ENCODE results near the gene LIPC.

LIPC gene

DNA sequence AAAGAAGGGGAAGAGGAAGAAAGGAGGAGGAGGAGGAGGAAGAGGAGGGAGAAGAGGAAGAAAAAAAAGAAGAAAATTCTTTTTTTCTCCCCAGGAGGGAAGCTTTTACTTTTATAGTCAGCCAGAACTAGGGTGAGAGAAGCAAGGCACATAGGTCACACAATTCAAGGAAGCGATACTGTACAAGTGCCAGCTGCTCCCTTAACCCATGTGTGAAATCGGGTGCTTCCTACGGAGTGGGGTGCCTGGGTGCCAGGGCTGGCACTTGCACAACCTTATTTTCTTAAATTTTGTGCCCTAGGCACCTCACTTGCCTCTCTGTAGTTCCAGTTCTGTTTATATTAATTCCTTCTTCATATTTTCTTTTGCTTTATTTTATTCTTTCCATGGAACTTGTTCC, 150.4 kb downstream of the LIPC start:
- no peak overlapping the region for H2AFZ ChIP-seq (ENCODE audit: low read length)
- DNase-seq = no peak
- H4K20me1 ChIP-seq (ENCODE audit: insufficient read depth, low read length) = no peaks in the 10 kb centered on the region

GRCh38 chr15:58583171-58583908, 151.5 kb downstream of the LIPC start:
- DNase-seq = no peak
- Histone ChIP-seq H3K4me2 (ENCODE audit: low read depth, low read length) (no peak overlapping the region), H3K4me1 (ENCODE audit: low read length) (peaks cover 12% of the 10 kb centered on the region), H3K79me2 (ENCODE audit: low read length) (no peaks in the 10 kb centered on the region), H3K9me3 (replicated peaks; ENCODE audit: insufficient read depth, low read length) (no peaks in the 10 kb centered on the region), H3K9me2 (replicated peaks; ENCODE audit: insufficient read depth, low read length) (no peaks in the 10 kb centered on the region), H3K36me3 (replicated peaks; ENCODE audit: insufficient read depth, low read length) (no peaks in the 10 kb centered on the region), H3K27ac (ENCODE audit: low read length) (no peak overlapping the region), H2AFZ (ENCODE audit: low read length) (no peak overlapping the region), H3K9ac (ENCODE audit: low read length) (no peak overlapping the region), H3F3A (ENCODE audit: insufficient read depth, low read length) (peaks cover 5% of the 10 kb centered on the region), H4K20me1 (ENCODE audit: insufficient read depth, low read length) (no peaks in the 10 kb centered on the region), H3K4me3 (ENCODE audit: low read length) (no peak overlapping the region), H3K27me3 (replicated peaks; ENCODE audit: insufficient read depth, low read length) (no peaks in the 10 kb centered on the region)
- TF ChIP-seq CTCF (IDR thresholded peaks at IDR 0.05; ENCODE audit: low read length) = no peak
- TF ChIP-seq EZH2phosphoT487 (IDR thresholded peaks at IDR 0.05; ENCODE audit: low read length) = no peak
- no peak for TF ChIP-seq EZH2 (optimal IDR thresholded peaks at IDR 0.05; ENCODE audit: low read depth, low read length)

More for the DNA sequence above, 150.4 kb downstream of the LIPC start:
- H3K4me2 ChIP-seq (ENCODE audit: low read depth, low read length) = no peak overlapping the region
- no peak overlapping the region for H3K27ac ChIP-seq (ENCODE audit: low read length)
- H3K36me3 ChIP-seq (replicated peaks; ENCODE audit: insufficient read depth, low read length) = no peaks in the 10 kb centered on the region
- TF ChIP-seq EZH2phosphoT487 (IDR thresholded peaks at IDR 0.05; ENCODE audit: low read length) (no peak), EZH2 (optimal IDR thresholded peaks at IDR 0.05; ENCODE audit: low read depth, low read length) (no peak), CTCF (IDR thresholded peaks at IDR 0.05; ENCODE audit: low read length) (no peak)
- no peak overlapping the region for H3K9ac ChIP-seq (ENCODE audit: low read length)
- no peak overlapping the region for H3K4me3 ChIP-seq (ENCODE audit: low read length)
- H3K4me1 ChIP-seq (ENCODE audit: low read length) = peaks cover 12% of the 10 kb centered on the region
- H3K9me3 ChIP-seq (replicated peaks; ENCODE audit: insufficient read depth, low read length) = no peaks in the 10 kb centered on the region
- no peaks in the 10 kb centered on the region for H3K79me2 ChIP-seq (ENCODE audit: low read length)
- peaks cover 5% of the 10 kb centered on the region for H3F3A ChIP-seq (ENCODE audit: insufficient read depth, low read length)
- H3K27me3 ChIP-seq (replicated peaks; ENCODE audit: insufficient read depth, low read length) = no peaks in the 10 kb centered on the region
- H3K9me2 ChIP-seq (replicated peaks; ENCODE audit: insufficient read depth, low read length) = no peaks in the 10 kb centered on the region

DNA sequence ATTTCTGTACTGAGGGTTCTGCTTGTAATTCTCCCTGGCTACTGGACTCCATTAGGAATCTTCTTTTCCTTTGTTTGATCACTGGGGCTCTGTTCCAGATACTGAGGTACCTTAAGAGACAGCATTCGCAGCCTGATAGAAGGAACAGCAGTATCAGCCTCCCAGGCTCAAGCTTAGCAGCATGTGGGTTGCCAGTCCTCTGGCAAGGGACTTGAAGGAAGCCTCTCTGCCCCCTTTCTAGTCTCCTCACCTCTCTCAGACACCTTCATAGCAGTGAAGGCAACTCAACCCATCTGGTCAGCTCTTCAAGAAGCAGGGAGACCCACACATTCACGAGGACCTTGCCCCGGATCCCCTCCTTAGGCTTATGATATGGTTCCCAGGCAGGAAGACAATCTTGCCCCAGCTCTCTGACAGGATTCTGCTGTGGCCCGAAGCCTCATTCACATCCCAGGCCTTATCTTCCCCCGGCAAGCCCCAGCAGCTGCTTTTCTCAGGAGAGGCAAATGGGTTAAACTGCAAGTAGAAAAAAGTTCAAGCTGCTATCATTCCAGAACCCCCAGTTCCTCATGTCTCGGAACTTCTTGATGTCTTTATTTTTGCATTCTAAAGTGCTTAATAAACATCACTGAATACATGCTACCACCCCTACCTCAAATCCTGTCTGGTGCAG, 153.1 kb downstream of the LIPC start:
- DNase-seq = no peak
- Histone ChIP-seq H2AFZ (ENCODE audit: low read length) (no peak overlapping the region), H3K9me3 (replicated peaks; ENCODE audit: insufficient read depth, low read length) (no peaks in the 10 kb centered on the region), H3K4me3 (ENCODE audit: low read length) (no peak overlapping the region), H3K9me2 (replicated peaks; ENCODE audit: insufficient read depth, low read length) (no peaks in the 10 kb centered on the region), H3K4me1 (ENCODE audit: low read length) (peaks cover 12% of the 10 kb centered on the region), H3K27me3 (replicated peaks; ENCODE audit: insufficient read depth, low read length) (no peaks in the 10 kb centered on the region), H3K79me2 (ENCODE audit: low read length) (no peaks in the 10 kb centered on the region), H3K27ac (ENCODE audit: low read length) (peak overlapping the region; percentile 1; the same call in 1 of the 2 replicates), H3K4me2 (ENCODE audit: low read depth, low read length) (no peak overlapping the region), H3K36me3 (replicated peaks; ENCODE audit: insufficient read depth, low read length) (no peaks in the 10 kb centered on the region), H4K20me1 (ENCODE audit: insufficient read depth, low read length) (no peaks in the 10 kb centered on the region), H3F3A (ENCODE audit: insufficient read depth, low read length) (peaks cover 5% of the 10 kb centered on the region), H3K9ac (ENCODE audit: low read length) (no peak overlapping the region)
- no peak for TF ChIP-seq CTCF (IDR thresholded peaks at IDR 0.05; ENCODE audit: low read length)
- TF ChIP-seq EZH2phosphoT487 (IDR thresholded peaks at IDR 0.05; ENCODE audit: low read length) = no peak
- no peak for TF ChIP-seq EZH2 (optimal IDR thresholded peaks at IDR 0.05; ENCODE audit: low read depth, low read length)
